Uterus (tissue), 4 donors: ENCODE results near the gene MRPL55. TPM values are rescaled to one million over a fixed set of nuclear protein-coding genes. Genes with fewer than 3 reads are reported as not detected.

Experiments
- DNase-seq, 2 donors: peaks; one replicate each; pipeline ENCODE4 v3.0.0-alpha.2; 2019 to 2020
- H3K27ac ChIP-seq, 2 donors: fragments of 200-600 bp; sonication (generic); 1 replicate in 1 of 2; 2 replicates in 1 of 2; pipeline ENCODE4 v1.5.1; 2016 to 2018
- H3K27me3 ChIP-seq, 2 donors: fragments of 200-600 bp; sonication (generic); one replicate each; pipeline ENCODE4 v1.5.1; 2018 to 2019; ENCODE audit warnings: control low read depth in 1 of 2
- H3K36me3 ChIP-seq, 2 donors: fragments of 200-600 bp; sonication (generic); one replicate each; pipeline ENCODE4 v1.5.1; 2019; ENCODE audit warnings: control low read depth in 1 of 2
- H3K4me1 ChIP-seq, 2 donors: fragments of 200-600 bp; sonication (generic); one replicate each; pipeline ENCODE4 v1.5.1; 2018 to 2019; ENCODE audit warnings: control low read depth in 1 of 2
- H3K4me3 ChIP-seq, 2 donors: fragments of 200-600 bp; sonication (generic); 1 replicate in 1 of 2; 2 replicates in 1 of 2; pipeline ENCODE4 v1.5.1; 2018 to 2019; ENCODE audit warnings: mild to moderate bottlenecking in 1 of 2
- H3K9me3 ChIP-seq, 2 donors: fragments of 200-600 bp; sonication (generic); one replicate each; pipeline ENCODE4 v1.5.1; 2019; ENCODE audit warnings: control low read depth in 1 of 2
- CTCF ChIP-seq, 4 experiments: fragments of 200-600 bp in 2 of 4; fragments of 450-650 bp in 2 of 4; sonication (generic) in 2 of 4; IDR thresholded peaks; one replicate each; pipeline ENCODE4 v1.5.1; 2016 to 2019; ENCODE audit warnings: antibody characterized with exemption in 4 of 4, mild to moderate bottlenecking in 2 of 4, moderate library complexity in 1 of 4
- POLR2A ChIP-seq, 2 donors: fragments of 450-650 bp; IDR thresholded peaks; one replicate each; pipeline ENCODE4 v1.6.1; 2016; ENCODE audit warnings: antibody characterized with exemption in 2 of 2, mild to moderate bottlenecking in 1 of 2, moderate library complexity in 1 of 2
- intact Hi-C: fragments of 100-400 bp; cut with DNase I; formaldehyde crosslinking; loops from one replicate; pipeline ENCODE4 v1.15.1; 2023; ENCODE audit warnings: low total_unique reads
- total RNA-seq, 4 donors: library from RNA; depleted of rRNA in 3 of 4; stranded (reverse); fragments of >200 nt in 3 of 4; gene quantifications; one replicate each; pipeline versions ENCODE4 v1.1.0 to v1.2.4, GENCODE V29; 2014 to 2023
- donor health status: DM: yes; HTN: yes; CAD: no.

MRPL55 gene
- total RNA-seq, 4 donors from 2014 or later, result 19.4 to 43.4 (median 33.6) TPM

- peaks cover 6 to 16% of the 10 kb centered on the region in 2 donors for H3K4me1 ChIP-seq
- no peaks in the 10 kb centered on the region for H3K27me3 ChIP-seq
- H3K36me3 ChIP-seq, result no peaks in the 10 kb centered on the region
- H3K4me3 ChIP-seq, result no peak overlapping the region
- no peak for TF ChIP-seq POLR2A (IDR thresholded peaks at IDR 0.05)
- TF ChIP-seq CTCF (IDR thresholded peaks at IDR 0.05), result no peak
- intact Hi-C loops, result no loop called here
- no peak for DNase-seq
- H3K27ac ChIP-seq, result no peak overlapping the region
- peaks cover 0 to 12% of the 10 kb centered on the region in 2 donors for H3K9me3 ChIP-seq
These were observed 14.6 kb downstream of the MRPL55 start for GRCh38 chr1:228094432-228095016.

- DNase-seq, result no peak
- Histone ChIP-seq H3K27ac (no peak overlapping the region), H3K4me1 (peaks cover 6 to 28% of the 10 kb centered on the region in 2 donors), H3K9me3 (peaks cover 0 to 12% of the 10 kb centered on the region in 2 donors), H3K4me3 (no peak overlapping the region), H3K36me3 (no peaks in the 10 kb centered on the region), H3K27me3 (no peaks in the 10 kb centered on the region)
- intact Hi-C loops, result no loop called here
- no peak for TF ChIP-seq POLR2A (IDR thresholded peaks at IDR 0.05)
- TF ChIP-seq CTCF (IDR thresholded peaks at IDR 0.05), result no peak
These were observed 15.8 kb downstream of the MRPL55 start for GRCh38 chr1:228093050-228093906.

- no peak overlapping the region for H3K4me3 ChIP-seq
- intact Hi-C loops, result no loop called here
- peaks cover 0 to 12% of the 10 kb centered on the region in 2 donors for H3K9me3 ChIP-seq
- H3K4me1 ChIP-seq, result peaks cover 6 to 34% of the 10 kb centered on the region in 2 donors
- no peak overlapping the region for H3K27ac ChIP-seq
- DNase-seq, result no peak
- H3K27me3 ChIP-seq, result no peaks in the 10 kb centered on the region
- no peaks in the 10 kb centered on the region for H3K36me3 ChIP-seq
- TF ChIP-seq CTCF (IDR thresholded peaks at IDR 0.05) (no peak), POLR2A (IDR thresholded peaks at IDR 0.05) (no peak)
These were observed 16.6 kb downstream of the MRPL55 start for GRCh38 chr1:228092342-228093049.

DNA sequence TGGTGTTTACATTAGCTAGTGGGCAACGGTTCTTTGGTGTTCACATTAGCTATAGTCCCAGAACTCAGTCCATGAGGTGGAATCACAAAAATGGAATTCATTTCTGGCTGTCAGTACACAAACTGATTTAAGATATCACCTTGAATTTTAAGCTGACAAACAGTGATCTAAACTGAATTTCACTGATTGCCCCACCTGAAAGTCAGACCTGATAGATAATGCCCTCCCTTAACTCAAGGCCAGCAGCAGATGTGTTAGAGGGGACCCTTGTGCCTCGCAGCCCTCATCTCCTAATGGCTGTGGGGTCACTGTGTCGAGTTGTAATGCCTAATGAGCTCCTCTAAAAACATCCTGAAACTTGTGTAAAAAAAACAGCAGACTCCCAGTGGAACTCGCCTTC, 18.0 kb downstream of the MRPL55 start:
- Histone ChIP-seq H3K36me3 (no peaks in the 10 kb centered on the region), H3K9me3 (peaks cover 0 to 12% of the 10 kb centered on the region in 2 donors), H3K4me3 (no peak overlapping the region), H3K4me1 (peaks cover 16 to 48% of the 10 kb centered on the region in 2 donors), H3K27me3 (no peaks in the 10 kb centered on the region), H3K27ac (no peak overlapping the region)
- no peak for DNase-seq
- no peak for TF ChIP-seq POLR2A (IDR thresholded peaks at IDR 0.05)
- TF ChIP-seq CTCF (IDR thresholded peaks at IDR 0.05), result no peak
- intact Hi-C loops, result no loop called here
